GM12892 (cell line): ENCODE results near the gene RTL1.

Experiments
- POLR2A ChIP-seq: IDR thresholded peaks from 2 replicates; pipeline ENCODE4 v1.6.1; 2011; ENCODE audit warnings: low read depth, low read length, control low read depth
- POLR2AphosphoS5 ChIP-seq: IDR thresholded peaks from 2 replicates; pipeline ENCODE4 v1.6.1; 2011; ENCODE audit warnings: low read depth, low read length, control low read depth

- no peak for TF ChIP-seq POLR2AphosphoS5
- no peak for TF ChIP-seq POLR2A
Observed at GRCh38 chr14:100907240-100907639, 3.7 kb upstream of the RTL1 start.
